ENCODE results near the gene OR1Q1.

- no peak for TF ChIP-seq POLR2A (IDR thresholded peaks at IDR 0.05)
- no peak for TF ChIP-seq POLR2AphosphoS5 (IDR thresholded peaks at IDR 0.05)
- TF ChIP-seq CTCF (IDR thresholded peaks at IDR 0.05), result no peak
Observed at GRCh38 chr9:122580360-122580759, 34.2 kb upstream of the OR1Q1 start.
